Measurements from ENCODE around the gene ZSCAN1. TPM values are rescaled to one million over a fixed set of nuclear protein-coding genes. Genes with fewer than 3 reads are reported as not detected.

Gene ZSCAN1
- total RNA-seq, 2 experiments from 2014 or later, result not detected

GRCh38 chr19:58022283-58022660, 11.6 kb upstream of the ZSCAN1 start:
- POLR2A ChIA-PET, result no interaction called here
- CTCF ChIA-PET (ENCODE audit: unreplicated experiment), result no interaction called here
- Histone ChIP-seq H3K4me1 (ENCODE audit: insufficient read depth, low read length, poor library complexity, severe bottlenecking) (no peaks in the 10 kb centered on the region), H3K27ac (ENCODE audit: low read depth, low read length, poor library complexity, severe bottlenecking) (no peak overlapping the region), H3K9me3 (ENCODE audit: low read length) (no peaks in the 10 kb centered on the region), H2AFZ (ENCODE audit: low read length) (no peak overlapping the region), H3K79me2 (ENCODE audit: insufficient read depth, low read depth, low read length) (no peaks in the 10 kb centered on the region), H3K4me2 (ENCODE audit: low read length) (no peak overlapping the region), H3K4me3 (ENCODE audit: low read depth, low read length, poor library complexity, severe bottlenecking) (no peak overlapping the region), H3K36me3 (ENCODE audit: insufficient read depth, low read length) (no peaks in the 10 kb centered on the region), H3K9me2 (ENCODE audit: insufficient read depth, low read length) (no peaks in the 10 kb centered on the region), H4K20me1 (ENCODE audit: insufficient read depth, low read length) (no peaks in the 10 kb centered on the region)
- intact Hi-C loops (cut with micrococcal nuclease; ENCODE audit: unreplicated experiment), result no loop called here
- DNase-seq (ENCODE audit: low spot score), result no peak
- TF ChIP-seq CTCF (conservative IDR thresholded peaks at IDR 0.05; ENCODE audit: low read length) (no peak), EZH2phosphoT487 (IDR thresholded peaks at IDR 0.05; ENCODE audit: borderline replicate concordance, low read depth, low read length) (no peak)
- BruUV-seq (replicated peaks), result no TSS peak

GRCh38 chr19:58024661-58025060, 9.2 kb upstream of the ZSCAN1 start:
- POLR2A ChIA-PET, result no interaction called here
- H3K36me3 ChIP-seq (ENCODE audit: insufficient read depth, low read length), result no peaks in the 10 kb centered on the region
- no peaks in the 10 kb centered on the region for H3K79me2 ChIP-seq (ENCODE audit: insufficient read depth, low read depth, low read length)
- H3K4me1 ChIP-seq (ENCODE audit: insufficient read depth, low read length, poor library complexity, severe bottlenecking), result no peaks in the 10 kb centered on the region
- no peak overlapping the region for H3K4me2 ChIP-seq (ENCODE audit: low read length)
- intact Hi-C loops (cut with micrococcal nuclease; ENCODE audit: unreplicated experiment), result no loop called here
- H4K20me1 ChIP-seq (ENCODE audit: insufficient read depth, low read length), result no peaks in the 10 kb centered on the region
- H3K9me3 ChIP-seq (ENCODE audit: low read length), result no peaks in the 10 kb centered on the region
- no peak overlapping the region for H2AFZ ChIP-seq (ENCODE audit: low read length)
- no peak overlapping the region for H3K27ac ChIP-seq (ENCODE audit: low read depth, low read length, poor library complexity, severe bottlenecking)
- BruUV-seq (replicated peaks), result no TSS peak
- CTCF ChIA-PET (ENCODE audit: unreplicated experiment), result no interaction called here
- H3K9me2 ChIP-seq (ENCODE audit: insufficient read depth, low read length), result no peaks in the 10 kb centered on the region
- no peak for TF ChIP-seq EZH2phosphoT487 (IDR thresholded peaks at IDR 0.05; ENCODE audit: borderline replicate concordance, low read depth, low read length)
- no peak for TF ChIP-seq CTCF (conservative IDR thresholded peaks at IDR 0.05; ENCODE audit: low read length)
- DNase-seq (ENCODE audit: low spot score), result no peak
- H3K4me3 ChIP-seq (ENCODE audit: low read depth, low read length, poor library complexity, severe bottlenecking), result no peak overlapping the region

- H3K9me3 ChIP-seq (ENCODE audit: low read length), result no peaks in the 10 kb centered on the region
- TF ChIP-seq EZH2phosphoT487 (IDR thresholded peaks at IDR 0.05; ENCODE audit: borderline replicate concordance, low read depth, low read length) (no peak), CTCF (conservative IDR thresholded peaks at IDR 0.05; ENCODE audit: low read length) (no peak)
- H4K20me1 ChIP-seq (ENCODE audit: insufficient read depth, low read length), result no peaks in the 10 kb centered on the region
- H3K36me3 ChIP-seq (ENCODE audit: insufficient read depth, low read length), result no peaks in the 10 kb centered on the region
- no peaks in the 10 kb centered on the region for H3K79me2 ChIP-seq (ENCODE audit: insufficient read depth, low read depth, low read length)
- POLR2A ChIA-PET, result no interaction called here
- no peak overlapping the region for H3K27ac ChIP-seq (ENCODE audit: low read depth, low read length, poor library complexity, severe bottlenecking)
- no peak overlapping the region for H3K4me3 ChIP-seq (ENCODE audit: low read depth, low read length, poor library complexity, severe bottlenecking)
- no peak for DNase-seq (ENCODE audit: low spot score)
- H3K4me2 ChIP-seq (ENCODE audit: low read length), result no peak overlapping the region
- H3K4me1 ChIP-seq (ENCODE audit: insufficient read depth, low read length, poor library complexity, severe bottlenecking), result no peaks in the 10 kb centered on the region
- BruUV-seq (replicated peaks), result no TSS peak
- CTCF ChIA-PET (ENCODE audit: unreplicated experiment), result no interaction called here
- H2AFZ ChIP-seq (ENCODE audit: low read length), result no peak overlapping the region
- H3K9me2 ChIP-seq (ENCODE audit: insufficient read depth, low read length), result no peaks in the 10 kb centered on the region
- intact Hi-C loops (cut with micrococcal nuclease; ENCODE audit: unreplicated experiment), result no loop called here
Observed at GRCh38 chr19:58034477-58034793, 610 bp downstream of the ZSCAN1 start.

All from OCI-LY7 (cell line).